RWPE2 (cell line): ENCODE results near the gene STK16.

Source experiments
- ATAC-seq: fragments of 200-7000 bp; cut with Tn5 transposase; 3 replicates; pipeline ENCODE4 v1.9.1; 2021; ENCODE audit warnings: low read depth
- DNase-seq: peaks from one replicate; pipeline ENCODE4 v3.0.0-alpha.2; 2020; ENCODE audit warnings: low spot score
- H3K27ac ChIP-seq: fragments of 450-650 bp; 2 replicates; pipeline ENCODE4 v1.5.1; 2017; ENCODE audit warnings: mild to moderate bottlenecking; ENCODE audit not compliant: poor library complexity, severe bottlenecking
- H3K27me3 ChIP-seq: fragments of 250-450 bp; sonication (Bioruptor Pico); 2 replicates; pipeline ENCODE4 v1.5.1; 2021; ENCODE audit warnings: mild to moderate bottlenecking, moderate library complexity; ENCODE audit not compliant: insufficient read depth, poor library complexity, severe bottlenecking
- H3K36me3 ChIP-seq: fragments of 250-450 bp; sonication (Bioruptor Pico); 2 replicates; pipeline ENCODE4 v1.5.1; 2020; ENCODE audit warnings: low read depth, mild to moderate bottlenecking, moderate library complexity
- H3K4me1 ChIP-seq: fragments of 250-450 bp; sonication (Bioruptor Pico); 2 replicates; pipeline ENCODE4 v1.5.1; 2021; ENCODE audit warnings: mild to moderate bottlenecking, moderate library complexity; ENCODE audit not compliant: insufficient read depth, poor library complexity, severe bottlenecking
- H3K4me3 ChIP-seq: fragments of 250-450 bp; sonication (Bioruptor Pico); 2 replicates; pipeline ENCODE4 v1.5.1; 2021; ENCODE audit warnings: mild to moderate bottlenecking, moderate library complexity; ENCODE audit not compliant: severe bottlenecking
- H3K9me3 ChIP-seq: fragments of 250-450 bp; sonication (Bioruptor Pico); 2 replicates; pipeline ENCODE4 v1.5.1; 2021; ENCODE audit warnings: mild to moderate bottlenecking, moderate library complexity; ENCODE audit not compliant: severe bottlenecking
- TF ChIP-seq, protein P1 (sequence below): fragments of 450-650 bp; IDR thresholded peaks from one replicate; pipeline ENCODE4 v1.5.1; 2017; ENCODE audit warnings: mild to moderate bottlenecking, moderate library complexity; ENCODE audit not compliant: poor library complexity, severe bottlenecking

STK16 gene

DNA sequence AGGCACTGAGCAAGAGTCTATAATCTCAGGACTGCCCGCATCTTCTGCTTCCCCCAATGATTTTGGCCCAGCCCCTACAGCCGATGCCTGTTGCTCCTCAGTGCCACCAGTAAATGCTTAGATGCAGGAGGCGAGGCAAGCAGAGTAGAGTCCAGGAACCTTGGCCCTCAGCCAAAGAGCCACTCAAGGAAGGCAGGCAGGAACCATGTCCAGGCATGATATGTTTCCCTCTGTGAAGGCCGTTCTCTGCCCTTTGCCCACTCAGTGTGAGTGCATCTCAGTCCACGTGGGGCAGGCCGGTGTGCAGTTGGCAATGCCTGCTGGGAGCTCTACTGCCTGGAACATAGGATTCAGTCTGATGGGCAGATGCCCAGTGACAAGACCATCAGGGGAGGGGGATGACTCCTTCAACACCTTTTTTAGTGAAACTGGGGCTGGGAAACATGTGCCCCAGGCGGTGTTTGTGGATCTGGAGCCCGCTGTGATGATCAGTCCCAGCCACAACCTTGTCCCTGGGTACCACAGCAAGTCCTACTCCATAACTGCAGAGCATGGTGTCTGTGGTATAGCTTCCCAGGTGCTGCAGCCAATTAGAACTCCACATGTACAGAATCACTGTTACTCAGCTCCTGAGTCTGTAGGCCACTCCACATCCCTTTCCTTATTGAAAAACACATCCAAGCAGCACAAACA, 24.2 kb downstream of the STK16 start:
- Histone ChIP-seq H3K27me3 (no peaks in the 10 kb centered on the region), H3K27ac (peak overlapping the region; percentile 37), H3K36me3 (no peaks in the 10 kb centered on the region), H3K4me3 (no peak overlapping the region), H3K9me3 (no peaks in the 10 kb centered on the region), H3K4me1 (peaks cover 29% of the 10 kb centered on the region)
- TF ChIP-seq, protein P1, sequence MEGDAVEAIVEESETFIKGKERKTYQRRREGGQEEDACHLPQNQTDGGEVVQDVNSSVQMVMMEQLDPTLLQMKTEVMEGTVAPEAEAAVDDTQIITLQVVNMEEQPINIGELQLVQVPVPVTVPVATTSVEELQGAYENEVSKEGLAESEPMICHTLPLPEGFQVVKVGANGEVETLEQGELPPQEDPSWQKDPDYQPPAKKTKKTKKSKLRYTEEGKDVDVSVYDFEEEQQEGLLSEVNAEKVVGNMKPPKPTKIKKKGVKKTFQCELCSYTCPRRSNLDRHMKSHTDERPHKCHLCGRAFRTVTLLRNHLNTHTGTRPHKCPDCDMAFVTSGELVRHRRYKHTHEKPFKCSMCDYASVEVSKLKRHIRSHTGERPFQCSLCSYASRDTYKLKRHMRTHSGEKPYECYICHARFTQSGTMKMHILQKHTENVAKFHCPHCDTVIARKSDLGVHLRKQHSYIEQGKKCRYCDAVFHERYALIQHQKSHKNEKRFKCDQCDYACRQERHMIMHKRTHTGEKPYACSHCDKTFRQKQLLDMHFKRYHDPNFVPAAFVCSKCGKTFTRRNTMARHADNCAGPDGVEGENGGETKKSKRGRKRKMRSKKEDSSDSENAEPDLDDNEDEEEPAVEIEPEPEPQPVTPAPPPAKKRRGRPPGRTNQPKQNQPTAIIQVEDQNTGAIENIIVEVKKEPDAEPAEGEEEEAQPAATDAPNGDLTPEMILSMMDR = no peak
- DNase-seq = no peak
- ATAC-seq = no peak

DNA sequence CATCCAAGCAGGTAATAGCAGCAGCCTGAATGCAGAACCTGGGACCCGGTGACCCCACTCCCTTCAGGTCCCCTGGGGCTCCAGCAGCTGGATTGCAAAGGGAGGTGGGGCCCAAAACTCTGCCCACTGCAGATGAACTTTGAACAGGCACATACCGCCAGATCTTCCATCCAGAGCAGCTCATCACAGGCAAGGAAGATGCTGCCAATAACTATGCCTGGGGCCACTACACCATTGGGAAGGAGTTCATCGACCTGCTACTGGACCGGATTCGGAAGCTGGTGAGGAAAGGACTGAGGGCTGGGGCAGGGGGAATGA, 24.7 kb downstream of the STK16 start:
- H3K27me3 ChIP-seq = no peaks in the 10 kb centered on the region
- no peaks in the 10 kb centered on the region for H3K9me3 ChIP-seq
- H3K4me3 ChIP-seq = no peak overlapping the region
- ATAC-seq = no peak
- peak overlapping the region; percentile 37 for H3K27ac ChIP-seq
- TF ChIP-seq, protein P1 = no peak
- DNase-seq = no peak
- H3K4me1 ChIP-seq = peaks cover 34% of the 10 kb centered on the region
- no peaks in the 10 kb centered on the region for H3K36me3 ChIP-seq

DNA sequence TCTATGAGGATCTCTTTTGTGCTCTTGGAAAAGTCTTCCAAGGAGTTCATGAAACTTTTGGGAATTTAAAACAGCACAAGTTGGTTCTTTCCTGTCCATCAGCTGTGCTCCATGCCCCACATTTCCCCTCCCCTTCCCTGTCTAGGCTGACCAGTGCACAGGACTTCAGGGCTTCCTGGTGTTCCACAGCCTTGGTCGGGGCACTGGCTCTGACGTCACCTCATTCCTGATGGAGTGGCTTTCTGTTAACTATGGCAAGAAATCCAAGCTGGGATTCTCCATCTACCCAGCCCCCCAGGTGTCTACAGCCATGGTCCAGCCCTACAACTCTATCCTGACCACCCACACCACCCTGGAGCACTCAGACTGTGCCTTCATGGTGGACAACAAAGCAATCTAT, 25.7 kb downstream of the STK16 start:
- no peak overlapping the region for H3K27ac ChIP-seq
- TF ChIP-seq, protein P1 = no peak
- H3K4me1 ChIP-seq = peaks cover 40% of the 10 kb centered on the region
- no peak for ATAC-seq
- no peaks in the 10 kb centered on the region for H3K9me3 ChIP-seq
- no peaks in the 10 kb centered on the region for H3K36me3 ChIP-seq
- H3K27me3 ChIP-seq = no peaks in the 10 kb centered on the region
- no peak for DNase-seq
- no peak overlapping the region for H3K4me3 ChIP-seq

DNA sequence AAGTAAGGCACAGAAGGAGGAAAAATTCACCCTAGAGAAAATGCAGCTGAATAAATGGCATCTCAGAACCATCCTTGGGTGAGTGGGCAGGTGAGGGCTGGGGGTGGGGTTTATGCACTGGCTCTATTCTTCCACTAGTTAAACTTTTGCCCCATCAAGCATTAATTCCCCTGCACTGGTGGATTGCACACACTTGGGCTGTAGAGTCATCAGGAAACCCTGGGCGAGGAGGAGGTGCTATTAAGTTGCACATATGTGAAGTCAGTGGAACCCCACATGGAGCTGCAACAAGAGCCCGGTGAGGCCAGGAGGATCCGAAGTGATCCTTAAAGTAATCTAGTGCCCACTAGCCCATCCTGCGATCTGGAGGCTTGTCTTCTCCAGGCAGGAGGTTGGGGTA, 27.1 kb downstream of the STK16 start:
- Histone ChIP-seq H3K36me3 (no peaks in the 10 kb centered on the region), H3K4me1 (peaks cover 44% of the 10 kb centered on the region), H3K27me3 (no peaks in the 10 kb centered on the region), H3K9me3 (no peaks in the 10 kb centered on the region), H3K27ac (peak overlapping the region; percentile 100), H3K4me3 (no peak overlapping the region)
- no peak for DNase-seq
- ATAC-seq = no peak
- TF ChIP-seq, protein P1 = no peak

DNA sequence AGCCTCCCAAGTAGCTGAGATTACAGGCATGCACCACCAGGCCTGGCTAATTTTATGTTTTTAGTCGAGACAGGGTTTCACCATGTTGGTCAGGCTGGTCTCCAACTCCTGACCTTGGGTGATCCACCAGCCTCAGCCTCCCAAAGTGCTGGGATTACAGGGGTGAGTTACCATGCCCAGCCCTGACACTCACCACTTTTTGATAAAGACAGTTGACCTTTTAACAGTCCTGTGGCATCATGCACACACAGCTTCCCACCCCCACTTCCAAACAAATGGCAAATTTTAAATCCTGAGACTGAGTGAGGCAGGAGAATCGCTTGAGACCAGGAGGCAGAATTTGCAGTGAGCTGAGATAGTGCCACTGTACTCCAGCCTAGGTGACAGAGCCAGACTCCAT, 27.7 kb downstream of the STK16 start:
- no peaks in the 10 kb centered on the region for H3K27me3 ChIP-seq
- H3K4me3 ChIP-seq = no peak overlapping the region
- H3K27ac ChIP-seq = peak overlapping the region; percentile 100
- DNase-seq (no peak), ATAC-seq (no peak)
- peaks cover 48% of the 10 kb centered on the region for H3K4me1 ChIP-seq
- H3K9me3 ChIP-seq = no peaks in the 10 kb centered on the region
- H3K36me3 ChIP-seq = no peaks in the 10 kb centered on the region
- TF ChIP-seq, protein P1 = no peak
